ENCODE measurements around the gene ZNF253.
"Not testable (repeated sequence)": the region's sequence is repeated elsewhere in the genome, so short reads cannot be mapped to it uniquely, and the experiment has no call there.

DNA sequence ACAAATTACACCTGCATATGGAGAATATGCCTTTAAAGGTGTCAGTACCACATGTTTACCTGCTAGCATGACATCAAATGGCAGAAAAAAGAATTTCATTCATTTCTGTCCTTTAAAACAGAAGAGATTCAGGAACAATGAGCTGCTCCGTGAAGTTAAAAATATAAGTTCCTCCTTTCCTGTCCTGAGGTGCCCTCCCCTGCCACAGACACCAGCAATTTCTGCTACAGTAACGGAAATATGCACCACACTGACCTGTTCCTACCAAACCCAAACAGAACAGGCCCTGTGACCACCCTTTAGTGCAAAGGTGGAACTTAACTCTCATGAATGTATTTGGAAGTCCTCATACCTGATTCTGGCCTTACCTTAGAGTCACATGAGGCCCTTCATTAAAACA is 13.9 kb upstream of the ZNF253 start:
- TF ChIP-seq, protein P1, sequence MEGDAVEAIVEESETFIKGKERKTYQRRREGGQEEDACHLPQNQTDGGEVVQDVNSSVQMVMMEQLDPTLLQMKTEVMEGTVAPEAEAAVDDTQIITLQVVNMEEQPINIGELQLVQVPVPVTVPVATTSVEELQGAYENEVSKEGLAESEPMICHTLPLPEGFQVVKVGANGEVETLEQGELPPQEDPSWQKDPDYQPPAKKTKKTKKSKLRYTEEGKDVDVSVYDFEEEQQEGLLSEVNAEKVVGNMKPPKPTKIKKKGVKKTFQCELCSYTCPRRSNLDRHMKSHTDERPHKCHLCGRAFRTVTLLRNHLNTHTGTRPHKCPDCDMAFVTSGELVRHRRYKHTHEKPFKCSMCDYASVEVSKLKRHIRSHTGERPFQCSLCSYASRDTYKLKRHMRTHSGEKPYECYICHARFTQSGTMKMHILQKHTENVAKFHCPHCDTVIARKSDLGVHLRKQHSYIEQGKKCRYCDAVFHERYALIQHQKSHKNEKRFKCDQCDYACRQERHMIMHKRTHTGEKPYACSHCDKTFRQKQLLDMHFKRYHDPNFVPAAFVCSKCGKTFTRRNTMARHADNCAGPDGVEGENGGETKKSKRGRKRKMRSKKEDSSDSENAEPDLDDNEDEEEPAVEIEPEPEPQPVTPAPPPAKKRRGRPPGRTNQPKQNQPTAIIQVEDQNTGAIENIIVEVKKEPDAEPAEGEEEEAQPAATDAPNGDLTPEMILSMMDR (IDR thresholded peaks at IDR 0.05): not testable (repeated sequence)
- TF ChIP-seq ZFP36 (IDR thresholded peaks at IDR 0.05; ENCODE audit: borderline replicate concordance, partially characterized antibody); SMC3 (IDR thresholded peaks at IDR 0.05); POLR2A (IDR thresholded peaks at IDR 0.05; ENCODE audit: low read length): not testable (repeated sequence)

Data from A549 (cell line).